ENCODE measurements around the gene F7.

- TF ChIP-seq CTCF (conservative IDR thresholded peaks at IDR 0.05 in 1 of 2, IDR thresholded peaks at IDR 0.05 in 1 of 2; ENCODE audit: low read depth in 1 of 2, low read length in 2 of 2) (no peak), EZH2 (IDR thresholded peaks at IDR 0.05; ENCODE audit: low read length, missing control alignments) (no peak)
Measured at GRCh38 chr13:113167575-113167974, 62.0 kb downstream of the F7 start.

Measured in fibroblast of lung (primary cell).